Measurements from ENCODE around the gene CSNK2B. TPM values are rescaled to one million over a fixed set of nuclear protein-coding genes. Genes with fewer than 3 reads are reported as not detected.

The CSNK2B gene
- total RNA-seq, 3 donors from 2014 or later (not counting 1 experiment from before 2014, with no cell fraction given) = 140 to 157 (median 141) TPM

- intact Hi-C loops (cut with micrococcal nuclease) = loop anchor here (1.0 to 10.0 kb wide), 5 partner anchors 39 to 511 kb away; partner anchors contain the start of genes ABHD16A, AGPAT1, PRRC2A and RNF5
- Mint-ChIP-seq H3K4me3 (peak overlapping the region; percentile 96), H3K27ac (peak overlapping the region; percentile 97 to 100), H3K4me1 (peaks cover 44 to 66% of the 10 kb centered on the region in 2 donors), H3K36me3 (no peaks in the 10 kb centered on the region), H3K9me3 (no peaks in the 10 kb centered on the region), H3K27me3 (ENCODE audit: low read depth in 2 of 2) (no peaks in the 10 kb centered on the region)
- Histone ChIP-seq H3K9me3 (ENCODE audit: control insufficient read depth, insufficient read depth, low read length) (no peaks in the 10 kb centered on the region), H3K27ac (ENCODE audit: low read length) (peak overlapping the region; percentile 92), H3K4me1 (ENCODE audit: control insufficient read depth, insufficient read depth, low read length) (peaks cover 56% of the 10 kb centered on the region), H3K4me3 (ENCODE audit: low read length) (peak overlapping the region; percentile 67), H3K36me3 (ENCODE audit: control insufficient read depth, insufficient read depth, low read length) (peaks cover 34% of the 10 kb centered on the region), H3K27me3 (ENCODE audit: control insufficient read depth, insufficient read depth, low read length) (no peaks in the 10 kb centered on the region)
- peak in 1 of 2 donors; percentile 42 for DNase-seq
- no peak for TF ChIP-seq CTCF (IDR thresholded peaks at IDR 0.05)
- 34% methylated on average over 17 of the region's 17 CpGs for WGBS (ENCODE audit: insufficient coverage)
- no peak for ATAC-seq
Measured at GRCh38 chr6:31663961-31664789, 1.7 kb upstream of the CSNK2B start.

- Mint-ChIP-seq H3K9me3 (no peaks in the 10 kb centered on the region), H3K27ac (peak within 1 kb of the TSS; percentile 97 to 100), H3K4me3 (peak within 1 kb of the TSS; percentile 96), H3K36me3 (no peaks in the 10 kb centered on the region), H3K27me3 (ENCODE audit: low read depth in 2 of 2) (no peaks in the 10 kb centered on the region), H3K4me1 (peaks cover 37 to 59% of the 10 kb centered on the region in 2 donors)
- DNase-seq (peak; percentile 86 to 98), ATAC-seq (peak; percentile 33 to 52 (median 46))
- Histone ChIP-seq H3K4me1 (ENCODE audit: control insufficient read depth, insufficient read depth, low read length) (peaks cover 49% of the 10 kb centered on the region), H3K4me3 (ENCODE audit: low read length) (peak within 1 kb of the TSS; percentile 67), H3K27me3 (ENCODE audit: control insufficient read depth, insufficient read depth, low read length) (no peaks in the 10 kb centered on the region), H3K9me3 (ENCODE audit: control insufficient read depth, insufficient read depth, low read length) (no peaks in the 10 kb centered on the region), H3K27ac (ENCODE audit: low read length) (peak within 1 kb of the TSS; percentile 92), H3K36me3 (ENCODE audit: control insufficient read depth, insufficient read depth, low read length) (peaks cover 42% of the 10 kb centered on the region)
- WGBS (ENCODE audit: insufficient coverage) = under 1% methylated on average over 39 of the region's 39 CpGs
- intact Hi-C loops (cut with micrococcal nuclease) = loop anchor here (1.0 to 10.0 kb wide), 9 partner anchors 13 to 948 kb away; partner anchors contain the start of genes ABHD16A, AGPAT1, BAG6 and DDX39B
- TF ChIP-seq CTCF (IDR thresholded peaks at IDR 0.05) = no peak
Measured at GRCh38 chr6:31664790-31665500, 935 bp upstream of the CSNK2B start, which contains the start of gene GPANK1. TSS of gene GPANK1 (minus strand) at chr6:31664997. CDS start at chr6:31664478, 519 bp downstream.

GRCh38 chr6:31666337-31666965 is 571 bp downstream of the CSNK2B start:
- Histone ChIP-seq H3K4me1 (ENCODE audit: control insufficient read depth, insufficient read depth, low read length) (peaks cover 36% of the 10 kb centered on the region), H3K4me3 (ENCODE audit: low read length) (peak overlapping the region; percentile 67), H3K9me3 (ENCODE audit: control insufficient read depth, insufficient read depth, low read length) (no peaks in the 10 kb centered on the region), H3K36me3 (ENCODE audit: control insufficient read depth, insufficient read depth, low read length) (peaks cover 56% of the 10 kb centered on the region), H3K27me3 (ENCODE audit: control insufficient read depth, insufficient read depth, low read length) (no peaks in the 10 kb centered on the region), H3K27ac (ENCODE audit: low read length) (peak overlapping the region; percentile 78)
- Mint-ChIP-seq H3K27me3 (ENCODE audit: low read depth in 2 of 2) (no peaks in the 10 kb centered on the region), H3K27ac (peak overlapping the region; percentile 97 to 100), H3K4me1 (peaks cover 32 to 48% of the 10 kb centered on the region in 2 donors), H3K36me3 (no peaks in the 10 kb centered on the region), H3K9me3 (no peaks in the 10 kb centered on the region), H3K4me3 (peak overlapping the region; percentile 96)
- ATAC-seq (no peak), DNase-seq (no peak)
- 11% methylated on average over 15 of the region's 15 CpGs for WGBS (ENCODE audit: insufficient coverage)
- intact Hi-C loops (cut with micrococcal nuclease) = loop anchor here (5.0 to 10.0 kb wide), 3 partner anchors 124 to 949 kb away; partner anchors contain the start of genes AGPAT1, DDX39B, MDC1 and RNF5
- no peak for TF ChIP-seq CTCF (IDR thresholded peaks at IDR 0.05)

Data from natural killer cell (primary cell).